Astrocyte (in vitro differentiated cells and primary cell): ENCODE measurements around the gene PSMC2. TPM values are rescaled to one million over a fixed set of nuclear protein-coding genes. Genes with fewer than 3 reads are reported as not detected.

Source experiments
- DNase-seq: peaks from one replicate; pipeline ENCODE4 v3.0.0-alpha.2; 2010; ENCODE audit warnings: low read depth
- FAIRE-seq: peaks from 2 replicates; lab custom pipeline; 2011; peaks lifted over from hg19 to GRCh38; lab: Jason Lieb, UNC
- H2AFZ ChIP-seq: 2 replicates; pipeline ENCODE4 v1.6.0; 2012; ENCODE audit warnings: low read depth, low read length, inconsistent platforms
- H3K27ac ChIP-seq: 2 replicates; pipeline ENCODE4 v1.5.1; 2011; ENCODE audit warnings: low read depth, low read length, inconsistent platforms
- H3K27me3 ChIP-seq: 2 replicates; pipeline ENCODE4 v1.6.0; 2011; ENCODE audit warnings: low read length, inconsistent platforms; ENCODE audit not compliant: insufficient read depth
- H3K36me3 ChIP-seq: 2 replicates; pipeline ENCODE4 v1.5.1; 2011; ENCODE audit warnings: low read length, inconsistent platforms; ENCODE audit not compliant: insufficient read depth
- H3K4me1 ChIP-seq: 2 replicates; pipeline ENCODE4 v1.5.1; 2011; ENCODE audit warnings: low read length, inconsistent platforms; ENCODE audit not compliant: insufficient read depth
- H3K4me2 ChIP-seq: 2 replicates; pipeline ENCODE4 v1.6.0; 2012; ENCODE audit warnings: low read length, inconsistent platforms
- H3K4me3 ChIP-seq: 2 replicates; pipeline ENCODE4 v1.5.1; 2011; ENCODE audit warnings: low read depth, mild to moderate bottlenecking, low read length, inconsistent platforms; ENCODE audit not compliant: insufficient read depth
- H3K79me2 ChIP-seq: 2 replicates; pipeline ENCODE4 v1.6.0; 2012; ENCODE audit warnings: mild to moderate bottlenecking, low read length, inconsistent platforms; ENCODE audit not compliant: insufficient read depth
- H3K9ac ChIP-seq: 2 replicates; pipeline ENCODE4 v1.6.0; 2012; ENCODE audit warnings: mild to moderate bottlenecking, low read length, inconsistent platforms
- H3K9me3 ChIP-seq: 2 replicates; pipeline ENCODE4 v1.5.1; 2012; ENCODE audit warnings: low read depth, mild to moderate bottlenecking, low read length, inconsistent platforms; ENCODE audit not compliant: insufficient read depth
- H4K20me1 ChIP-seq: 2 replicates; pipeline ENCODE4 v1.6.0; 2012; ENCODE audit warnings: low read length, inconsistent platforms; ENCODE audit not compliant: insufficient read depth
- H3K27ac Mint-ChIP-seq: one replicate; pipeline ENCODE4 v1.8.0; 2021; ENCODE audit warnings: mild to moderate bottlenecking, mixed read lengths; ENCODE audit not compliant: unreplicated experiment
- H3K27me3 Mint-ChIP-seq: one replicate; pipeline ENCODE4 v1.8.0; 2021; ENCODE audit warnings: low read depth, mixed read lengths; ENCODE audit not compliant: unreplicated experiment
- H3K36me3 Mint-ChIP-seq: one replicate; pipeline ENCODE4 v1.8.0; 2021; ENCODE audit warnings: low read depth, mixed read lengths; ENCODE audit not compliant: unreplicated experiment
- H3K4me1 Mint-ChIP-seq: one replicate; pipeline ENCODE4 v1.8.0; 2021; ENCODE audit warnings: low read depth, mixed read lengths; ENCODE audit not compliant: unreplicated experiment
- H3K4me3 Mint-ChIP-seq: one replicate; pipeline ENCODE4 v1.8.0; 2021; ENCODE audit warnings: mild to moderate bottlenecking, moderate library complexity, mixed read lengths; ENCODE audit not compliant: unreplicated experiment
- H3K9me3 Mint-ChIP-seq: one replicate; pipeline ENCODE4 v1.8.0; 2021; ENCODE audit warnings: mild to moderate bottlenecking, mixed read lengths; ENCODE audit not compliant: unreplicated experiment
- CTCF ChIP-seq: IDR thresholded peaks from 2 replicates; pipeline ENCODE4 v1.5.1; 2011; ENCODE audit warnings: low read depth, mild to moderate bottlenecking, inconsistent platforms, low read length, moderate library complexity; ENCODE audit not compliant: insufficient read depth
- EZH2 ChIP-seq: IDR thresholded peaks from 2 replicates; pipeline ENCODE4 v1.6.1; 2012; ENCODE audit warnings: mild to moderate bottlenecking, low read length, inconsistent platforms; ENCODE audit not compliant: insufficient read depth
- total RNA-seq: library from RNA; stranded (reverse); gene quantifications from 2 replicates; pipeline ENCODE4 v1.2.1, GENCODE V29; 2021

PSMC2 gene
- total RNA-seq, 1 donor from 2014 or later = 146 TPM

GRCh38 chr7:103391150-103391549 is 43.7 kb downstream of the PSMC2 start:
- Mint-ChIP-seq H3K4me1 (no peaks in the 10 kb centered on the region), H3K27ac (no peak overlapping the region), H3K4me3 (no peak overlapping the region), H3K9me3 (no peaks in the 10 kb centered on the region), H3K36me3 (no peaks in the 10 kb centered on the region), H3K27me3 (peaks cover 2% of the 10 kb centered on the region)
- H3K36me3 ChIP-seq = no peaks in the 10 kb centered on the region
- FAIRE-seq (no peak), DNase-seq (no peak)
- no peaks in the 10 kb centered on the region for H4K20me1 ChIP-seq
- H3K4me2 ChIP-seq = no peak overlapping the region
- no peak overlapping the region for H3K9ac ChIP-seq
- H3K79me2 ChIP-seq = no peaks in the 10 kb centered on the region
- H3K9me3 ChIP-seq = no peaks in the 10 kb centered on the region
- H3K4me3 ChIP-seq = no peak overlapping the region
- H3K27ac ChIP-seq = no peak overlapping the region
- no peaks in the 10 kb centered on the region for H3K27me3 ChIP-seq
- no peak overlapping the region for H2AFZ ChIP-seq
- no peaks in the 10 kb centered on the region for H3K4me1 ChIP-seq
- TF ChIP-seq EZH2 = no peak
- no peak for TF ChIP-seq CTCF

- FAIRE-seq (no peak), DNase-seq (no peak)
- Histone ChIP-seq H4K20me1 (no peaks in the 10 kb centered on the region), H3K27ac (no peak overlapping the region), H3K4me2 (no peak overlapping the region), H3K79me2 (no peaks in the 10 kb centered on the region), H3K4me3 (no peak overlapping the region), H3K9me3 (no peaks in the 10 kb centered on the region), H3K4me1 (no peaks in the 10 kb centered on the region), H2AFZ (no peak overlapping the region), H3K27me3 (no peaks in the 10 kb centered on the region), H3K9ac (no peak overlapping the region), H3K36me3 (no peaks in the 10 kb centered on the region)
- no peak for TF ChIP-seq EZH2
- no peak overlapping the region for H3K27ac Mint-ChIP-seq
- H3K9me3 Mint-ChIP-seq = no peaks in the 10 kb centered on the region
- H3K36me3 Mint-ChIP-seq = no peaks in the 10 kb centered on the region
- peaks cover 2% of the 10 kb centered on the region for H3K27me3 Mint-ChIP-seq
- no peak overlapping the region for H3K4me3 Mint-ChIP-seq
- no peaks in the 10 kb centered on the region for H3K4me1 Mint-ChIP-seq
These were observed 44.5 kb downstream of the PSMC2 start for GRCh38 chr7:103391976-103392375.

GRCh38 chr7:103394566-103394965 is 47.1 kb downstream of the PSMC2 start:
- TF ChIP-seq EZH2 (no peak), CTCF (no peak)
- H3K4me3 Mint-ChIP-seq = no peak overlapping the region
- Histone ChIP-seq H3K79me2 (no peaks in the 10 kb centered on the region), H2AFZ (no peak overlapping the region), H3K9ac (no peak overlapping the region), H3K27ac (no peak overlapping the region), H3K4me1 (no peaks in the 10 kb centered on the region), H4K20me1 (no peaks in the 10 kb centered on the region), H3K36me3 (no peaks in the 10 kb centered on the region), H3K4me3 (no peak overlapping the region), H3K4me2 (no peak overlapping the region), H3K27me3 (no peaks in the 10 kb centered on the region), H3K9me3 (no peaks in the 10 kb centered on the region)
- H3K27me3 Mint-ChIP-seq = peaks cover 2% of the 10 kb centered on the region
- H3K27ac Mint-ChIP-seq = no peak overlapping the region
- H3K4me1 Mint-ChIP-seq = no peaks in the 10 kb centered on the region
- no peak for FAIRE-seq
- H3K9me3 Mint-ChIP-seq = no peaks in the 10 kb centered on the region
- no peak for DNase-seq
- H3K36me3 Mint-ChIP-seq = no peaks in the 10 kb centered on the region
